Endothelial cell of umbilical vein (primary cell): ENCODE measurements around the gene HMGXB4. TPM values are rescaled to one million over a fixed set of nuclear protein-coding genes. Genes with fewer than 3 reads are reported as not detected.

Experiments used
- BruUV-seq: library from RNA; stranded (reverse); fragments of 400-500 nt; replicated peaks from 2 replicates; lab custom pipeline; 2021; lab: Mats Ljungman, UMichigan
- CTCF ChIA-PET: fragments of 300-600, 350-600 bp; sonication (Branson Sonifier 250); formaldehyde crosslinking; loops from one replicate; lab custom pipeline; 2021; ENCODE audit warnings: antibody characterized with exemption, inconsistent platforms; lab: Charles Lee
- POLR2A ChIA-PET: fragments of 300-600, 350-600 bp; sonication (Branson Sonifier 250); formaldehyde crosslinking; loops from one replicate; lab custom pipeline; 2021; ENCODE audit warnings: antibody characterized with exemption, inconsistent platforms; lab: Charles Lee
- DNase-seq: peaks from one replicate; pipeline ENCODE4 v3.0.0-alpha.2; 2011; ENCODE audit warnings: low read depth, low spot score
- FAIRE-seq: peaks from 2 replicates; lab custom pipeline; 2011; peaks lifted over from hg19 to GRCh38; lab: Jason Lieb, UNC
- H2AFZ ChIP-seq: 2 replicates; pipeline ENCODE4 v1.6.0; 2012; ENCODE audit warnings: low read depth, low read length, control low read depth, inconsistent platforms
- H3K27ac ChIP-seq: 2 replicates; pipeline ENCODE4 v1.5.1; 2011; ENCODE audit warnings: low read depth, mild to moderate bottlenecking, control low read depth, low read length, moderate library complexity; ENCODE audit not compliant: insufficient read depth
- H3K27me3 ChIP-seq, 2 experiments: 2 replicates each; pipeline versions ENCODE4 v1.6.0 to v1.6.1; 2011; ENCODE audit warnings: low read length in 2 of 2, mixed read lengths in 1 of 2; ENCODE audit not compliant: control insufficient read depth in 2 of 2, insufficient read depth in 2 of 2
- H3K36me3 ChIP-seq, 2 experiments: 2 replicates in 1 of 2; 3 replicates in 1 of 2; pipeline ENCODE4 v1.5.1; 2011; ENCODE audit warnings: low read length in 2 of 2, mild to moderate bottlenecking in 1 of 2, moderate library complexity in 1 of 2; ENCODE audit not compliant: control insufficient read depth in 2 of 2, insufficient read depth in 2 of 2; ENCODE audit errors: extremely low read depth in 1 of 2
- H3K4me1 ChIP-seq: 3 replicates; pipeline ENCODE4 v1.5.1; 2011; ENCODE audit warnings: mild to moderate bottlenecking, low read length; ENCODE audit not compliant: control insufficient read depth, insufficient read depth; ENCODE audit errors: extremely low read depth
- H3K4me2 ChIP-seq: 2 replicates; pipeline ENCODE4 v1.6.1; 2011; ENCODE audit warnings: low read length, control low read depth, mixed read lengths; ENCODE audit not compliant: insufficient read depth
- H3K4me3 ChIP-seq, 3 experiments: fragments of 200-600 bp in 1 of 3; sonication (generic), shearing (Covaris generic) in 1 of 3; replicated peaks in 1 of 3; 2 replicates each; pipeline ENCODE4 v1.5.1; 2011 to 2016; ENCODE audit warnings: control low read depth in 3 of 3, low read length in 3 of 3, mild to moderate bottlenecking in 2 of 3, inconsistent platforms in 1 of 3, low read depth in 1 of 3, moderate library complexity in 1 of 3; ENCODE audit not compliant: insufficient read depth in 1 of 3
- H3K79me2 ChIP-seq: 2 replicates; pipeline ENCODE4 v1.6.0; 2012; ENCODE audit warnings: low read length, inconsistent platforms; ENCODE audit not compliant: control insufficient read depth, insufficient read depth
- H3K9ac ChIP-seq: replicated peaks from 2 replicates; pipeline ENCODE3; 2011; ENCODE audit warnings: low read length, control low read depth; ENCODE audit not compliant: insufficient read depth; ENCODE audit errors: extremely low read depth
- H3K9me1 ChIP-seq: replicated peaks from 3 replicates; pipeline ENCODE4 v1.6.0; 2011; ENCODE audit warnings: mild to moderate bottlenecking, low read length; ENCODE audit not compliant: control insufficient read depth, insufficient read depth; ENCODE audit errors: extremely low read depth
- H3K9me3 ChIP-seq: replicated peaks from 2 replicates; pipeline ENCODE4 v1.5.1; 2012; ENCODE audit warnings: low read length, inconsistent platforms; ENCODE audit not compliant: control insufficient read depth, insufficient read depth
- H4K20me1 ChIP-seq: replicated peaks from 2 replicates; pipeline ENCODE3; 2011; ENCODE audit warnings: mild to moderate bottlenecking, low read length; ENCODE audit not compliant: control insufficient read depth, insufficient read depth; ENCODE audit errors: extremely low read depth
- GATA2 ChIP-seq: IDR thresholded peaks from 2 replicates; pipeline ENCODE4 v1.7.0; 2011; ENCODE audit warnings: low read depth, mild to moderate bottlenecking, moderate library complexity, mixed read lengths, low read length; ENCODE audit not compliant: insufficient read length, insufficient read depth
- JUN ChIP-seq: IDR thresholded peaks from 2 replicates; pipeline ENCODE4 v1.6.1; 2011; ENCODE audit warnings: borderline replicate concordance, low read depth; ENCODE audit not compliant: insufficient read length, insufficient read depth
- MYC ChIP-seq: IDR thresholded peaks from one replicate; pipeline ENCODE4 v1.6.1; 2011; ENCODE audit warnings: mild to moderate bottlenecking, low read depth, low read length
- POLR2AphosphoS5 ChIP-seq: IDR thresholded peaks from 2 replicates; pipeline ENCODE4 v1.6.1; 2012; ENCODE audit warnings: low read depth, mild to moderate bottlenecking, control low read depth, low read length, moderate library complexity; ENCODE audit not compliant: insufficient read depth
- dilution Hi-C: fragments of 300-500 bp; cut with MboI; formaldehyde crosslinking; loops from one replicate; pipeline ENCODE4 v1.15.0; 2019; ENCODE audit warnings: low sequenced_read_pairs; ENCODE audit not compliant: extremely low pct_ligation_motif_present
- intact Hi-C: fragments of 100-400 bp; cut with micrococcal nuclease; formaldehyde crosslinking; loops from one replicate; pipeline ENCODE4 v1.10.0; 2022
- polyA plus RNA-seq, 4 experiments: library from polyadenylated mRNA; depleted of rRNA in 3 of 4; stranded (reverse) in 3 of 4; unstranded in 1 of 4; fragments of >200 nt; gene quantifications; 2 replicates each; pipeline versions ENCODE4 v1.2.1 to v1.2.3, GENCODE V29; 2011 to 2012; ENCODE audit warnings: missing spikeins in 1 of 4
- total RNA-seq: library from RNA; stranded (reverse); gene quantifications from 2 replicates; pipeline ENCODE4 v1.2.3, GENCODE V29; 2021
- TF ChIP-seq, protein P1 (sequence below): IDR thresholded peaks from 2 replicates; pipeline ENCODE4 v1.6.1; 2011; ENCODE audit not compliant: insufficient read depth, insufficient read length
- TF ChIP-seq, protein P2 (sequence below), 2 donors: IDR thresholded peaks; 1 replicate in 1 of 2; 2 replicates in 1 of 2; pipeline ENCODE4 v1.5.1; 2011; ENCODE audit warnings: low read length in 2 of 2, mild to moderate bottlenecking in 2 of 2, moderate library complexity in 2 of 2, control low read depth in 1 of 2, inconsistent platforms in 1 of 2, low read depth in 1 of 2; ENCODE audit not compliant: insufficient read depth in 1 of 2; ENCODE audit errors: extremely low read depth in 1 of 2

The HMGXB4 gene
- total and polyA plus RNA-seq, 2 donors (not counting 3 experiments of a cell fraction or from before 2014, with no cell fraction given): 12.2 to 30.5 TPM

DNA sequence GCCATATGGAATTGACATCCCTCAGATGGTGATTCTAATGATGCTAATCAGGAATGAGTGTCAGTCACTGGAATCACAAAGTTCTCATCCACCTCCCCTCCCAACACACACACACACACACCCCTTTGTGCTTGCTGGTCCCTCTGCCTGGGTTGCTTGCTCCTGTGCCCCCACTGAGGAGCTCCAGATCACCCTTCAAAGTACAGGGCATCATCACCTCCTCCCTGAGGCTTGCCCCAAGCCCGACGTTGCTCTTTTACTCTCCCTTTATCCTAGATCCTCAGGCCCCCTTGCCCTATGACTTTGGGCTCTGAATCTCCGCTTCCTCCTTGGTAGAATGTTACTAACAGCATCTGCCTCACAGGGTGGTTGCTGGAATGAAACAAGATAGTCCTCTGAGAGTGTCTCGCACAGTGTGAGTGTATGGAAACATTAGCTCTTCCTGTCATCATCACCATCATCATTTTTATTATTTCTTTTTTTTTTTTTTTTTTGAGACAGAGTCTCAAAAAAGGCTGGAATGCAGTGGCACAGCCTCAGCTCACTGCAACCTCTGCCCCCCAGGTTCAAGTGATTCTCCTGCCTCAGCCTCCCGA is 45.8 kb downstream of the HMGXB4 start:
- Histone ChIP-seq H3K9me1 (no peaks in the 10 kb centered on the region), H3K9me3 (no peaks in the 10 kb centered on the region), H3K4me3 (no peak overlapping the region), H3K4me1 (peaks cover 28% of the 10 kb centered on the region), H3K9ac (no peak overlapping the region), H3K36me3 (no peaks in the 10 kb centered on the region), H4K20me1 (no peaks in the 10 kb centered on the region), H3K27me3 (no peaks in the 10 kb centered on the region), H3K4me2 (no peak overlapping the region), H3K27ac (no peak overlapping the region), H2AFZ (no peak overlapping the region), H3K79me2 (peaks cover 20% of the 10 kb centered on the region)
- no TSS peak for BruUV-seq
- TF ChIP-seq JUN (no peak), POLR2AphosphoS5 (no peak), MYC (no peak), GATA2 (no peak)
- TF ChIP-seq, protein P1, sequence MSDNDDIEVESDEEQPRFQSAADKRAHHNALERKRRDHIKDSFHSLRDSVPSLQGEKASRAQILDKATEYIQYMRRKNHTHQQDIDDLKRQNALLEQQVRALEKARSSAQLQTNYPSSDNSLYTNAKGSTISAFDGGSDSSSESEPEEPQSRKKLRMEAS: no peak
- TF ChIP-seq, protein P2, sequence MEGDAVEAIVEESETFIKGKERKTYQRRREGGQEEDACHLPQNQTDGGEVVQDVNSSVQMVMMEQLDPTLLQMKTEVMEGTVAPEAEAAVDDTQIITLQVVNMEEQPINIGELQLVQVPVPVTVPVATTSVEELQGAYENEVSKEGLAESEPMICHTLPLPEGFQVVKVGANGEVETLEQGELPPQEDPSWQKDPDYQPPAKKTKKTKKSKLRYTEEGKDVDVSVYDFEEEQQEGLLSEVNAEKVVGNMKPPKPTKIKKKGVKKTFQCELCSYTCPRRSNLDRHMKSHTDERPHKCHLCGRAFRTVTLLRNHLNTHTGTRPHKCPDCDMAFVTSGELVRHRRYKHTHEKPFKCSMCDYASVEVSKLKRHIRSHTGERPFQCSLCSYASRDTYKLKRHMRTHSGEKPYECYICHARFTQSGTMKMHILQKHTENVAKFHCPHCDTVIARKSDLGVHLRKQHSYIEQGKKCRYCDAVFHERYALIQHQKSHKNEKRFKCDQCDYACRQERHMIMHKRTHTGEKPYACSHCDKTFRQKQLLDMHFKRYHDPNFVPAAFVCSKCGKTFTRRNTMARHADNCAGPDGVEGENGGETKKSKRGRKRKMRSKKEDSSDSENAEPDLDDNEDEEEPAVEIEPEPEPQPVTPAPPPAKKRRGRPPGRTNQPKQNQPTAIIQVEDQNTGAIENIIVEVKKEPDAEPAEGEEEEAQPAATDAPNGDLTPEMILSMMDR (IDR thresholded peaks at IDR 0.05; ENCODE audit: extremely low read depth in 1 of 2, insufficient read depth in 1 of 2, low read depth in 1 of 2, low read length in 2 of 2): no peak
- ChIA-PET CTCF (no interaction called here), POLR2A (no interaction called here)
- DNase-seq: no peak
- intact Hi-C loops (no loop called here), dilution Hi-C loops (no loop called here)
- FAIRE-seq: no peak
